Vagina (tissue), 2 donors: ENCODE results near the gene CDH26. TPM values are rescaled to one million over a fixed set of nuclear protein-coding genes. Genes with fewer than 3 reads are reported as not detected.

Source experiments
- DNase-seq, 2 donors: peaks; one replicate each; pipeline ENCODE4 v3.0.0-alpha.2; 2017; ENCODE audit errors: extremely low spot score in 2 of 2
- H3K27ac ChIP-seq: fragments of 200-600 bp; sonication (generic); one replicate; pipeline ENCODE4 v1.5.1; 2019
- H3K27me3 ChIP-seq: fragments of 200-600 bp; sonication (generic); one replicate; pipeline ENCODE4 v1.5.1; 2019
- H3K36me3 ChIP-seq, 2 donors: fragments of 200-600 bp; sonication (generic); one replicate each; pipeline ENCODE4 v1.5.1; 2017 to 2019
- H3K4me1 ChIP-seq: fragments of 200-600 bp; sonication (generic); one replicate; pipeline ENCODE4 v1.5.1; 2019
- H3K4me3 ChIP-seq, 2 donors: fragments of 200-600 bp; sonication (generic); 1 replicate in 1 of 2; 2 replicates in 1 of 2; pipeline ENCODE4 v1.5.1; 2016 to 2019
- H3K9me3 ChIP-seq: fragments of 200-600 bp; sonication (generic); one replicate; pipeline ENCODE4 v1.5.1; 2019
- POLR2A ChIP-seq, 2 donors: fragments of 450-650 bp; IDR thresholded peaks; one replicate each; pipeline ENCODE4 v1.6.1; 2017; ENCODE audit warnings: antibody characterized with exemption in 2 of 2, mild to moderate bottlenecking in 2 of 2, moderate library complexity in 2 of 2
- POLR2AphosphoS5 ChIP-seq, 2 donors: sonication (generic); formaldehyde crosslinking; IDR thresholded peaks; one replicate each; pipeline ENCODE4 v1.9.0; 2017; ENCODE audit warnings: antibody characterized with exemption in 2 of 2, mild to moderate bottlenecking in 2 of 2, low read depth in 1 of 2; ENCODE audit not compliant: insufficient read depth in 1 of 2
- intact Hi-C: fragments of 100-400 bp; cut with DNase I; formaldehyde crosslinking; loops from one replicate; pipeline ENCODE4 v1.15.1; 2023
- total RNA-seq: library from RNA; depleted of rRNA; stranded (reverse); fragments of >200 nt; gene quantifications from one replicate; pipeline ENCODE4 v1.2.3, GENCODE V29; 2016
- TF ChIP-seq, protein P1 (sequence below), 3 experiments: fragments of 450-650 bp in 2 of 3; fragments of 200-600 bp in 1 of 3; sonication (generic) in 1 of 3; IDR thresholded peaks; one replicate each; pipeline ENCODE4 v1.5.1; 2017 to 2019; ENCODE audit warnings: antibody characterized with exemption in 3 of 3, mild to moderate bottlenecking in 2 of 3, moderate library complexity in 2 of 3

Gene CDH26
- total RNA-seq, 1 donor from 2014 or later, result 6.6 TPM

DNA sequence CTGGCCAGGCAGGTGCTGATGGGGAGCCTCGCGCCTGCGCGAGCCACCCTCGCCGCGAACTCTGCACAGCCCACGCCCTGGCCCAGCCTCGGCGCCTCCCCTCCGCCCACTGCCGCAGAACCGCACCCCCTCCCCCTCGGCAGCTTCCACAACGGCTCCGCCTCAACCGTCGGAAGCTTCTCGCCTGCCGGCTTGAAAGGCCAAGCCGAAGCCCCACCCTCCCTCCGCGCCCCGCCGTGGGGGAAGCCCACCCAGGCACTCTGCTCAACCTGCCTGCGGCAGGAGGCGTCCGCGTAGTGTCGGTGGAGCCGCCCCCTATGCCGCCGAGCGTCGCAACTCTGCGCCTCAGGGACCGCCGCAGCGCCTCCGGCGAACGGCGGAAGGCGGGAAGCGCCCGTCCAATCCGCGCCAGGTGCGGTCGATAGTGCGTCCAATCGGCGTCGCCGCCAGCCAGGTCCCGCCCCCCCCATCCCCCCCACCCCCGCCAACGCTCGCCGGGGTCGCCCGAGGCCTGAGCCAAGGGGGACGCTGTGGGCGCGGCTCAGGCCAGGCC, 24.9 kb upstream of the CDH26 start, which contains the start of gene SYCP2:
Gene SYCP2 (minus strand): TSS at position 342 of the 553 bp plus-strand sequence. CDS start 11,224 bp downstream, outside the sequence.
- Histone ChIP-seq H3K4me3 (peak within 1 kb of the TSS; percentile 61 to 65), H3K27ac (peak within 1 kb of the TSS; percentile 81), H3K4me1 (peaks cover 27% of the 10 kb centered on the region), H3K36me3 (no peaks in the 10 kb centered on the region), H3K9me3 (no peaks in the 10 kb centered on the region), H3K27me3 (no peaks in the 10 kb centered on the region)
- DNase-seq, result no peak
- no peak for TF ChIP-seq POLR2A (IDR thresholded peaks at IDR 0.05)
- TF ChIP-seq, protein P1, sequence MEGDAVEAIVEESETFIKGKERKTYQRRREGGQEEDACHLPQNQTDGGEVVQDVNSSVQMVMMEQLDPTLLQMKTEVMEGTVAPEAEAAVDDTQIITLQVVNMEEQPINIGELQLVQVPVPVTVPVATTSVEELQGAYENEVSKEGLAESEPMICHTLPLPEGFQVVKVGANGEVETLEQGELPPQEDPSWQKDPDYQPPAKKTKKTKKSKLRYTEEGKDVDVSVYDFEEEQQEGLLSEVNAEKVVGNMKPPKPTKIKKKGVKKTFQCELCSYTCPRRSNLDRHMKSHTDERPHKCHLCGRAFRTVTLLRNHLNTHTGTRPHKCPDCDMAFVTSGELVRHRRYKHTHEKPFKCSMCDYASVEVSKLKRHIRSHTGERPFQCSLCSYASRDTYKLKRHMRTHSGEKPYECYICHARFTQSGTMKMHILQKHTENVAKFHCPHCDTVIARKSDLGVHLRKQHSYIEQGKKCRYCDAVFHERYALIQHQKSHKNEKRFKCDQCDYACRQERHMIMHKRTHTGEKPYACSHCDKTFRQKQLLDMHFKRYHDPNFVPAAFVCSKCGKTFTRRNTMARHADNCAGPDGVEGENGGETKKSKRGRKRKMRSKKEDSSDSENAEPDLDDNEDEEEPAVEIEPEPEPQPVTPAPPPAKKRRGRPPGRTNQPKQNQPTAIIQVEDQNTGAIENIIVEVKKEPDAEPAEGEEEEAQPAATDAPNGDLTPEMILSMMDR (IDR thresholded peaks at IDR 0.05), result no peak
- no peak for TF ChIP-seq POLR2AphosphoS5 (IDR thresholded peaks at IDR 0.05; ENCODE audit: insufficient read depth in 1 of 2, low read depth in 1 of 2)
- intact Hi-C loops, result no loop called here

DNA sequence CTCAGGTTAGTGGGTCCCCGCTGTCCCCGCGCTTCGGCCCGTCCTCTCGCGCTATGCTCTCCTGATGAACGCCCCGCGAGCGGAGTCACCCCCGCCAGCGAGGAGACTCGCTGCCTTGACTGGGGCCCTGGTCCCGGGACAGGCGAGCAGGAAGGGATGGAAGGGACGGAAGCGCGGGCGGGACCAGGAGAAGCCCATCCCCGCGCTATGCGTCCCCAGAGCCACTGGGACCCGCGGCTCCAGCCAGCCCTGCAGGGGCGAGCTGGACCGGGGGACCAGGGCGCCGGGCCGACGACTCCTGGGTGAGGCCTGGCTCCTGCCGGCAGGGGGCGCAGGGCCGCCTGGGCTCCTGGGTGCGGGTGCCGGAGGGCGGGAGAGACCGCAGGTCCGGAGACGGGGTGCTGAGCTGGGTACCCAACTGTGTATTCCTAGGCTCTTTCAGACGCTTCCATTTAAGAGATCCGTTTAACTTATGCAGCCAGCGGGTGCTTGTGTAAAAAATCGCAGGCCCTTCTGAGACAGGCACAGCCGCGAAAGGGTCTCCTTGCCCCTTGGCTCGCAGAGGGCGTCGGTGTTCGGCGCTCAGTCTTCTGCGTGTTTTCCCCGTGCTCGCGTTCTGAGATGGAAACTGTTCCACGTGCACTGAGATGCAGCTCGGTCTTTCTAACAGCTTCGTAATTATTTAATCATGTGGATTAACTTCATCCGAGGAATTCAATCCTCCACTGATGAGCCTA, 24.2 kb upstream of the CDH26 start:
- peaks cover 34% of the 10 kb centered on the region for H3K4me1 ChIP-seq
- no peaks in the 10 kb centered on the region for H3K9me3 ChIP-seq
- TF ChIP-seq POLR2A (IDR thresholded peaks at IDR 0.05) (no peak), POLR2AphosphoS5 (IDR thresholded peaks at IDR 0.05; ENCODE audit: insufficient read depth in 1 of 2, low read depth in 1 of 2) (peak in 1 of 2 donors; percentile 25)
- TF ChIP-seq, protein P1 (IDR thresholded peaks at IDR 0.05), result peak; percentile 72 to 96 (median 86)
- DNase-seq, result no peak
- peak overlapping the region; percentile 61 to 65 for H3K4me3 ChIP-seq
- peak overlapping the region; percentile 81 for H3K27ac ChIP-seq
- intact Hi-C loops, result no loop called here
- no peaks in the 10 kb centered on the region for H3K27me3 ChIP-seq
- H3K36me3 ChIP-seq, result no peaks in the 10 kb centered on the region

DNA sequence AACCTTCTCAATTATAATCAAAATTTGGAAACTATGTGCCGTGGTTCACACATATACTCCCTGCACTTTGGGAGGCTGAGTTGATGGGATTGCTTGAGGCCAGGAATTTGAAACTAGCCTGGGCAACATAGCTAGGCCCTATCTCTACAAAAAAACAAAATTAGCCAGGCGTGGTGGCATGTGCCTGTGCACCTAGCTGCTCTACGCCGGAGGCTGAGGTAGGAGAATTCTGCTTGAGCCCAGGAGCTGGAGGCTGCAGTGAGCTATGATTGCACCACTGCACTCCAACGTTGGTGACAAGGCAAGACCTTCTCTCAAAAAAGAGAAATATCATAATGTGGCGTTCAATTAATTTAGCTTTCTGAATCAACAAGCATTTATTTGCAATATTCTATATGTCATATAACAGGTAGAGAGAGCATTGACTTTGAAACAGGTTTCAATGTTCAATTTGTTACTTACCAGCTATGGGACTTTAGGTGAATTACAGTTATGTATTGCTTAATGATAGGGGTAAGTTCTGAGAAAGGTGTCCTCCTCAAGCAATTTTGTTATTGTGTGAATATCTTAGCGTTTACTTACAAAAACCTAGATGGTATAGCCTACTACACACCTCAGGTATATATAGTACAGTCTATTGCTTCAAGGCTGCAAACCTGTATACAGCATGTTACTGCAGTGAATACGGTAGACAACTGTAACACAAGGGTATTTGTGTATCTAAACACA, 22.6 kb upstream of the CDH26 start:
- H3K4me3 ChIP-seq, result no peak overlapping the region
- intact Hi-C loops, result no loop called here
- no peaks in the 10 kb centered on the region for H3K27me3 ChIP-seq
- H3K36me3 ChIP-seq, result no peaks in the 10 kb centered on the region
- DNase-seq, result no peak
- no peaks in the 10 kb centered on the region for H3K9me3 ChIP-seq
- H3K27ac ChIP-seq, result no peak overlapping the region
- H3K4me1 ChIP-seq, result peaks cover 38% of the 10 kb centered on the region
- TF ChIP-seq, protein P1 (IDR thresholded peaks at IDR 0.05), result no peak
- TF ChIP-seq POLR2AphosphoS5 (IDR thresholded peaks at IDR 0.05; ENCODE audit: insufficient read depth in 1 of 2, low read depth in 1 of 2) (no peak), POLR2A (IDR thresholded peaks at IDR 0.05) (no peak)

DNA sequence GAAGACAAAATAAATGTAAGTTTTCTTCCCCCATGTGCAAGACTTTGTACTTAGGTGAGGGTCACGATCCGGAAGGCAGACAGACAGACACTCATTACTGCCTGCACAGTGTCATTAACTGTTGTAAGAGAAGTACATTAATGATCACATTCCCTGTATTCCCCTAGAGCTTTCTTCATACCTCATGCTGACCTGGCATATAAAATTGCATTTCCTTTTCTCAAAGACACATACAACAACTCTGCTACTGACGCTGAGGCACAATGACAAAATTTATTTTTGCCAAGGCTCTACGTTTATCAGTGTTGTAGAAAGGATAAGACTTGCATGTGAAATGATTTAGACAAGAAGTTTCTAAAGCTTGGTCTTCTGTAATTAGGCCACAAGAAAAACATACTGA, 21.8 kb upstream of the CDH26 start:
- H3K4me1 ChIP-seq, result peaks cover 44% of the 10 kb centered on the region
- no peak for DNase-seq
- no peak overlapping the region for H3K4me3 ChIP-seq
- H3K27ac ChIP-seq, result no peak overlapping the region
- no peaks in the 10 kb centered on the region for H3K9me3 ChIP-seq
- H3K27me3 ChIP-seq, result no peaks in the 10 kb centered on the region
- no peaks in the 10 kb centered on the region for H3K36me3 ChIP-seq
- TF ChIP-seq POLR2AphosphoS5 (IDR thresholded peaks at IDR 0.05; ENCODE audit: insufficient read depth in 1 of 2, low read depth in 1 of 2) (no peak), POLR2A (IDR thresholded peaks at IDR 0.05) (no peak)
- TF ChIP-seq, protein P1 (IDR thresholded peaks at IDR 0.05), result no peak
- intact Hi-C loops, result no loop called here
